ENCODE data around the gene NFS1. TPM values are rescaled to one million over a fixed set of nuclear protein-coding genes. Genes with fewer than 3 reads are reported as not detected.

Gene NFS1
- total RNA-seq, 2 donors from 2014 or later, result 17.0 to 30.9 TPM

DNA sequence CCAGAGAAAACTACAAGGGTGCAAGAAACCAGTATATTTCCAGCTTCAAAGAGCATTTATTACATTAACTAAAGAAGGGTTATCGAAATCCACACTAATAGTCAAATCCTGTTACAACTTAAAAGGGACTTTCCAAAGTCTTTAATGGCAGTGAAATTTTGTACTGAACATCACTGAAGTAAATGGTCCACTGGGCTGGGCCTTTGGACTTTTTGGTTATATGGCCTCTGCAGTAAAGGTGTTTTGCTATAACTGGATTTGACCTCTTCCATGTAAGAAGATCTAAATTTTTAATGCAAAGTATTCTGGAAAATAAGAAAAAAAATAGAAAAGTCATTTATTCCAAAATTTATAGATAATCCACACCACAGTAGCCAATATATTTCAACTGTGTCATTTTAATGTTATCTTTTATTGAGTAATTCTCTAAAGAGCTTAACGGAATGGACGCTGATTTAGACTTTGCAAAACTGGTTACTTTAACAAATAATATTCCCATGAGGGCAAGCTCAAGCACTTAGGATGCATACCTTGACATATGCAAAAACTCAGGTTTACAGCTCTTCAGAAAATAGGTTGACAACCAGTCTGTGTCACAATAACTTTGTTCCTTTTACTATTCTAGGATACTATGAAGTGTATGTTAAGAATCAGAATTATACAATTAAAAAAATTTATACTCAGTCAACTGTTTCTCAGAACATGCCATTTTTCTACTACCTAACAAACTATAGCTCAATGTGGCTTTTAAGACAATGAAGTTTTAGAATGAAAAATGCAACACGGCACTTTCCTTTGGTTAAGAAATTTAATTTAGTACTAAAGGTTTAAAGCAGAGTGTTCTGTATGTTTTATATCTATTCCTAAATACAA lies 35.9 kb upstream of the NFS1 start:
- peaks cover 79% of the 10 kb centered on the region for H3K36me3 Mint-ChIP-seq (ENCODE audit: low read depth)
- TF ChIP-seq, protein P1, sequence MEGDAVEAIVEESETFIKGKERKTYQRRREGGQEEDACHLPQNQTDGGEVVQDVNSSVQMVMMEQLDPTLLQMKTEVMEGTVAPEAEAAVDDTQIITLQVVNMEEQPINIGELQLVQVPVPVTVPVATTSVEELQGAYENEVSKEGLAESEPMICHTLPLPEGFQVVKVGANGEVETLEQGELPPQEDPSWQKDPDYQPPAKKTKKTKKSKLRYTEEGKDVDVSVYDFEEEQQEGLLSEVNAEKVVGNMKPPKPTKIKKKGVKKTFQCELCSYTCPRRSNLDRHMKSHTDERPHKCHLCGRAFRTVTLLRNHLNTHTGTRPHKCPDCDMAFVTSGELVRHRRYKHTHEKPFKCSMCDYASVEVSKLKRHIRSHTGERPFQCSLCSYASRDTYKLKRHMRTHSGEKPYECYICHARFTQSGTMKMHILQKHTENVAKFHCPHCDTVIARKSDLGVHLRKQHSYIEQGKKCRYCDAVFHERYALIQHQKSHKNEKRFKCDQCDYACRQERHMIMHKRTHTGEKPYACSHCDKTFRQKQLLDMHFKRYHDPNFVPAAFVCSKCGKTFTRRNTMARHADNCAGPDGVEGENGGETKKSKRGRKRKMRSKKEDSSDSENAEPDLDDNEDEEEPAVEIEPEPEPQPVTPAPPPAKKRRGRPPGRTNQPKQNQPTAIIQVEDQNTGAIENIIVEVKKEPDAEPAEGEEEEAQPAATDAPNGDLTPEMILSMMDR (conservative IDR thresholded peaks at IDR 0.05), result no peak
- 93 to 96% methylated on average over 3 to 4 of the region's 4 CpGs for WGBS, 2 experiments (ENCODE audit: insufficient coverage in 1 of 2, insufficient read length in 1 of 2)
- H3K27me3 Mint-ChIP-seq (ENCODE audit: insufficient read depth), result no peaks in the 10 kb centered on the region
- H3K4me1 Mint-ChIP-seq, result peaks cover 32% of the 10 kb centered on the region
- H3K27ac Mint-ChIP-seq, result peak overlapping the region; percentile 36
- no peaks in the 10 kb centered on the region for H3K9me3 ChIP-seq (ENCODE audit: control insufficient read depth, low read length)
- H3K4me1 ChIP-seq (ENCODE audit: control insufficient read depth, insufficient read depth, low read length), result no peaks in the 10 kb centered on the region
- H3K4me3 Mint-ChIP-seq, result no peak overlapping the region
- peak overlapping the region; percentile 70 for H3K4me3 ChIP-seq (ENCODE audit: low read length)
- no peaks in the 10 kb centered on the region for H3K9me3 Mint-ChIP-seq
- no peak overlapping the region for H3K9ac ChIP-seq (ENCODE audit: extremely low read depth, low read length, poor library complexity, severe bottlenecking)
- peaks cover 98% of the 10 kb centered on the region for H3K36me3 ChIP-seq (ENCODE audit: control insufficient read depth, insufficient read depth, low read length)
- H3K27me3 ChIP-seq (ENCODE audit: control insufficient read depth, insufficient read depth, low read length, poor library complexity, severe bottlenecking), result no peaks in the 10 kb centered on the region
- DNase-seq, result no peak
- no peak overlapping the region for H3K27ac ChIP-seq (ENCODE audit: low read depth, low read length)

DNA sequence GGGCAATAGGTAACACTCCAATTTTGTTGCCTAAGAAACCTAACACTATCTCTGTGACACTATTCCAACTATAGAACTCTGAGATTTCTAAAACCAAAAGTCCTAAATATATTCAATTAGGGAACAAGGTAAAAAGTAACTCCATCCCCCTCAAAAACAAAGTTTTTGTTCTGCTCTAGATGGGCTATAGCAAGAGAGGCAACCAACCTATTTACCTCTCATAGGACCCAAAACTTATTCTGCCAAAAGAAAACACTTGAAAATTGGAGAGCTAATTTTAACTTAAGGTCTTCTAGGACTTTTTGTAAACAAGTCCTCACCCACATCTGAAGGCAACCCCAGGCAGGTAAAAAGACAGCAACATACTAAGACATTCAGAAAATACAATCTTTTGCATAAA lies 35.2 kb upstream of the NFS1 start:
- no peaks in the 10 kb centered on the region for H3K27me3 Mint-ChIP-seq (ENCODE audit: insufficient read depth)
- TF ChIP-seq, protein P1 (conservative IDR thresholded peaks at IDR 0.05), result no peak
- no peak overlapping the region for H3K27ac ChIP-seq (ENCODE audit: low read depth, low read length)
- H3K9me3 Mint-ChIP-seq, result no peaks in the 10 kb centered on the region
- DNase-seq, result no peak
- no peak overlapping the region for H3K9ac ChIP-seq (ENCODE audit: extremely low read depth, low read length, poor library complexity, severe bottlenecking)
- peaks cover 31% of the 10 kb centered on the region for H3K4me1 Mint-ChIP-seq
- H3K36me3 ChIP-seq (ENCODE audit: control insufficient read depth, insufficient read depth, low read length), result peaks cover 98% of the 10 kb centered on the region
- H3K27ac Mint-ChIP-seq, result peak overlapping the region; percentile 36
- no peaks in the 10 kb centered on the region for H3K9me3 ChIP-seq (ENCODE audit: control insufficient read depth, low read length)
- peaks cover 79% of the 10 kb centered on the region for H3K36me3 Mint-ChIP-seq (ENCODE audit: low read depth)
- no peaks in the 10 kb centered on the region for H3K27me3 ChIP-seq (ENCODE audit: control insufficient read depth, insufficient read depth, low read length, poor library complexity, severe bottlenecking)
- H3K4me3 ChIP-seq (ENCODE audit: low read length), result peak overlapping the region; percentile 70
- H3K4me1 ChIP-seq (ENCODE audit: control insufficient read depth, insufficient read depth, low read length), result no peaks in the 10 kb centered on the region
- no peak overlapping the region for H3K4me3 Mint-ChIP-seq

DNA sequence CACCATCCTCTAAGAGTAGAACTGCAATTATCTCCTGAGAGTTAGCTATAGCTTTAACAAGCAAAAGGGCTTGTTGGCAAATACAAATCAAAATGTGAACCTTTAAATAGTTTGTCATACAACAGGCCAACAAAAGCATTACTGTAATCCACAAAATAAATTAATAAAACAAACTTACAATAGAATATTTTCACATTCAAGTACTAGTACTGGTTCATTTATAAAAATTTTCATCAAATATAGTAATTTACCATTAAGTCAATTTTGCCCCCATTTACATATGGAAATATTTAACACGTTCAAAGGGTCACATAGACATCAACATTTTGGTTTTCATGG lies 33.5 kb upstream of the NFS1 start:
- Histone ChIP-seq H3K36me3 (ENCODE audit: control insufficient read depth, insufficient read depth, low read length) (peaks cover 98% of the 10 kb centered on the region), H3K9me3 (ENCODE audit: control insufficient read depth, low read length) (no peaks in the 10 kb centered on the region), H3K27ac (ENCODE audit: low read depth, low read length) (no peak overlapping the region), H3K9ac (ENCODE audit: extremely low read depth, low read length, poor library complexity, severe bottlenecking) (no peak overlapping the region), H3K4me3 (ENCODE audit: low read length) (no peak overlapping the region), H3K4me1 (ENCODE audit: control insufficient read depth, insufficient read depth, low read length) (no peaks in the 10 kb centered on the region), H3K27me3 (ENCODE audit: control insufficient read depth, insufficient read depth, low read length, poor library complexity, severe bottlenecking) (no peaks in the 10 kb centered on the region)
- Mint-ChIP-seq H3K4me1 (peaks cover 23% of the 10 kb centered on the region), H3K9me3 (no peaks in the 10 kb centered on the region), H3K36me3 (ENCODE audit: low read depth) (peaks cover 77% of the 10 kb centered on the region), H3K27me3 (ENCODE audit: insufficient read depth) (no peaks in the 10 kb centered on the region), H3K27ac (peak overlapping the region; percentile 66), H3K4me3 (no peak overlapping the region)
- WGBS, 2 experiments (ENCODE audit: insufficient coverage in 1 of 2, insufficient read length in 1 of 2), result 89 to 100% methylated on average over 1 of the region's 1 CpG
- no peak for DNase-seq
- TF ChIP-seq, protein P1 (conservative IDR thresholded peaks at IDR 0.05), result no peak

Data from endodermal cell (in vitro differentiated cells).